GM03348 (cell line): ENCODE measurements around the gene COL28A1.
A peak's percentile ranks its signal among the peaks of the same experiment; 100 is the strongest.
"Not testable (repeated sequence)": the region's sequence is repeated elsewhere in the genome, so short reads cannot be mapped to it uniquely, and the experiment has no call there.

ENCODE experiments used
- DNase-seq: peaks from one replicate; pipeline ENCODE4 v3.0.0; 2012; ENCODE audit warnings: low spot score

The COL28A1 gene

DNA sequence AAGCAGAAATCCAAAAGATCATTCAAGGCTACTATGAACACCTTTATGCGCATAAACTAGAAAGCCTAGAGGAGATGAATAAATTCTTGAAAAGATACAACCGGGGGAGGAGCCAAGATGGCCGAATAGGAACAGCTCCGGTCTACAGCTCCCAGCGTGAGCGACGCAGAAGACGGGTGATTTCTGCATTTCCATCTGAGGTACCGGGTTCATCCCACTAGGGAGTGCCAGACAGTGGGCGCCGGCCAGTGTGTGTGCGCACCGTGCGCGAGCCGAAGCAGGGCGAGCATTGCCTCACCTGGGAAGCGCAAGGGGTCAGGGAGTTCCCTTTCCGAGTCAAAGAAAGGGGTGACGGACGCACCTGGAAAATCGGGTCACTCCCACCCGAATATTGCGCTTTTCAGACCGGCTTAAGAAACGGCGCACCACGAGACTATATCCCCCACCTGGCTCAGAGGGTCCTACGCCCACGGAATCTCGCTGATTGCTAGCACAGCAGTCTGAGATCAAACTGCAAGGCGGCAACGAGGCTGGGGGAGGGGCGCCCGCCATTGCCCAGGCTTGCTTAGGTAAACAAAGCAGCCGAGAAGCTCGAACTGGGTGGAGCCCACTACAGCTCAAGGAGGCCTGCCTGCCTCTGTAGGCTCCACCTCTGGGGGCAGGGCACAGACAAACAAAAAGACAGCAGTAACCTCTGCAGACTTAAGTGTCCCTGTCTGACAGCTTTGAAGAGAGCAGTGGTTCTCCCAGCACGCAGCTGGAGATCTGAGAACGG, 70.5 kb downstream of the COL28A1 start:
- DNase-seq = not testable (repeated sequence)

DNA sequence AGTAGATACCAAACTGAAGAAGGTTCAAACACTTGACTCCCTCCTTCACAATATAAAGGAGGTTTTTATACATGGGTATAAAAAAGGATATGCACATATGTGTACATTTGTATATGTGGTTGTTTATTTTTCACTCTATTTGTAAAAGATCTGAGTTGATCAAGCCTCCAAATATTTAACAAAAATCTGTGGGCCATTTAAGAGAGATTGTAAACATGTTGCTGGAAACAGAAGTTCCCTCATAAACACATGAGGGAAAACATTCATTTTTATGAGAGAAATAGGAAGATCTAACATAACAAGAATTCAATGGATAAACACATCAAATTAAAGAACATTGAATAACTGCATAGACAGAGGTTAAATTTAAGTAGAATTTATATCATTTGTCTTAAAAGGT, 81.7 kb downstream of the COL28A1 start:
- DNase-seq = no peak

DNA sequence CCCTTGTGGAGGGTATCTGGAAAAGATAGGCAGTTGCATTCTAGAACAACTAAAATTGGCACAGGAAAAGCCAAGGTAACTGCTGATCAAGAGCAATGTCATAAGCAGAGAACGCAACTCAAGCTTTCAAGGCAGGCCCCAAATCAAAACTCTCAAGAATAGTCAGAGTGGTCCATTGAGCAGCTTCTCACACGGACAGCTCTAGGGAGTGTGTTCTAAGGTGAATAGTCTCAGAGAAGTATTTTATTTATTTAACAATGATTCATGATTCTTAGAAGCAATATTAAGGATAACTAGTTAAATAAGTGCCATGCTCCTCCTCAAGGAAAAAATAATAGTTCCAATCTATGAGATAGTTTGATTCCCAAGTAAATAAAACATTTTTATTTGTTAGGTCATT, 83.0 kb downstream of the COL28A1 start:
- no peak for DNase-seq

DNA sequence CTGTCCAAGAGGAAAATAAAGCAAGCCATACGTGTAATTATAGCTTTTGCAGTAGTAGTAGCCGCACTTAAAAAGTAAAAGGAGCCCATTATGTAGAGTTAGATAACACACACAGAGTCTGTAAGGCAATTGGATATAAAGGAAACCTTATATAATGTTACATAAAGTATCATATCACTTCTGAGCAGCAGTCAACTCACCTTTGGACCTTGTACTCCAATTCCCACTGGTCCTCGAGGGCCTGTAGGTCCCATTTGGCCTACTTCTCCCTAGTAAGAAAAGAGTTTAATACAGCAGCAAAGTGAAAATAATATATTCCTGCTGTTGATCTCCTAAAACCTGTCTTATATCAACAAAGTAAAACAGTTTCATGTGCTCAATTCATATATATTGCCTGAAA, 83.6 kb downstream of the COL28A1 start:
- no peak for DNase-seq

DNA sequence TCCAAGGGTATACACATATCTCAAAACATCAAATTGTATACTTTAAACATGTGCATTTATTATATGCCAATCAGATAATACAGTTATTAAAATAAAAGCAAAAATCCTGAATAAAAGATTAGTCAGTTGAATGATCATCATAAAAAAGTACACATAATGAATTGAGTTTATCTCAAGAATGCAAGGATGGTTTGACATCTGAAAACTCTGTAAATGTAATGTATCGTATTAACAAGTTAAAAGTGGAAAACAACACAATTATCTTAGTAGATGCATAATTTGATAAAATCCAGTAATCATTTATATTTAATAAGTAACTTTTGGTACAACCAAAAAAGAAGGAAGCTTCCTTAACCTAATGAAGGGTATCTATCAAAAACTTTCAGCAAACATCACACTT, 86.6 kb downstream of the COL28A1 start:
- no peak for DNase-seq

DNA sequence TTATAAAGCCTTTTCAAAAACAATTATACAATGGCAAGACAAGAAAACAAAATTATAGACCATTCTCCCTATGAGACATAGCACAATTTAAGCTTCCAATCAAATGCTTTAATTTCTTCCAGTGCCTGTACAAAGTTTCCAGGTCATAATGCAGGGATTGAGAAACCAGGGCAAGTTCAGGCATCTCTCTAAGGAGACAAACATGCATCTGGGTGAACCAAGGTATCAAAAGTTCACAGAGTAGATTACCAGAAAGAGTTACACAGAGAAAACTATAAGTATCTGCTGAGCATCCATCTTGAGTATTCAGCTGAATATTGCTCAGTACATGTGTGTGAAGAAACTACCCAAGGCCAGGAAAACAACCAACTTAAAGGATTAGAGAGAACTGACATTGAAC, 89.1 kb downstream of the COL28A1 start:
- no peak for DNase-seq

DNA sequence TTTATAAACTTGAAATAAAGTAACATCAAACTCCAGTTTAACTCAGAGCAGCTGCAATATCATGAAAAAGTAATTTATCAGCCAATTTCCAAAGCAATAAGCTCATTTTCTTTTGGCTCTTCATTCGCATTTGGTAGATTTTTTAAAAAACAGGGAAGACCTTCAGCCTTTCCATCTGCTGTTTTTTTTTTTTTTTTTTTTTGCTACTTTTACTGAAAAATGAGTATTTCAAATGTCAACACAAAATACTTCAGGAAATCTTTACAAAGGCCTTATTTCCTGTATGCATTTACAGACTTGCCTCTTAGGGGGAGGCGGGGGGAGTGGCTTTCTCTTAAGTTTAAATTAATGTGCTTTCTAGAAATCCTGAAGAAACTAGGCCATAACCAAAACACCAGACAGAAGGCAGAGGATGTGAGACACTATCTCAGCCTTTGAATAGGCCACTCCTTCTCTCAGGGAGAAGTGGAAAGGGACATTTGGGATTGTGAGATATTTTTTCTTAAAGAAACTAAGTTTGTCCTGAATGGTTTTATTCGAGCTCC, 91.8 kb downstream of the COL28A1 start:
- DNase-seq = no peak

DNA sequence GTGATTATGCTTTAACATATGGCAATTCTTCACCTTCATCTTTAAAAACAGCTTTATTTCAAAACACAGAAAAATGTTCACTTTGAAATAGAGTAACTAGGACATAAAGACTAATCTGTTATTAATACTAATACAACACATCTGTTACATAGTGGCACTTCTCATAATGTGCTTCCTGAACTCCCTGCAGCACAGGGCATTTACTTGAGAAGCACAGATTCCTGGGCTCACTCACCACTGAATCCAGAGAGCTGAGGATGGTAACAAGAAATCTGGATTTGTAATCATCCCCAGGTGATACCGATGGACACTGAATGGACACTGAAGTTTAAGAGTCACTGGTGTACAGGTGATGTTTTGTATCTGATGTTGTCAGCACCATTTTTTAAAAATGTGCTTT, 96.1 kb downstream of the COL28A1 start:
- DNase-seq = no peak

DNA sequence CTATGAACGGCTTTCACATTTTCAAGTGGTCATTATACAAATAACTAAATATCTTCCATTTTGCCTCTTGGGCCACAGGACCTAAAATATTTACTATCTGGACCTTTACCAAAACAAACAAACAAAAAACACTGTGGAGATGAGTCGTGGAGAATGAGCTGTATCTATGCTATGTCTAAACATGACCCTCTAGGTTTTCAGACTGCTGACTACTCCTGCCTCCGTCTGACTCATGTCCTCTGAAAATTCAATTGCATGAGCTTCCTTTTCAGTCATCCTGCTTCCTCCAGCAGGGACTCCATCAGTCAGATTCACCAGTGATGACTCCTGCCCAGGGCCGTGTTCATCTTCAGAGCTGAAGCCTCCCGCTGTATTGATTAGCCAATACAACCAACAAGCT, 96.8 kb downstream of the COL28A1 start:
- DNase-seq = peak; percentile 87

DNA sequence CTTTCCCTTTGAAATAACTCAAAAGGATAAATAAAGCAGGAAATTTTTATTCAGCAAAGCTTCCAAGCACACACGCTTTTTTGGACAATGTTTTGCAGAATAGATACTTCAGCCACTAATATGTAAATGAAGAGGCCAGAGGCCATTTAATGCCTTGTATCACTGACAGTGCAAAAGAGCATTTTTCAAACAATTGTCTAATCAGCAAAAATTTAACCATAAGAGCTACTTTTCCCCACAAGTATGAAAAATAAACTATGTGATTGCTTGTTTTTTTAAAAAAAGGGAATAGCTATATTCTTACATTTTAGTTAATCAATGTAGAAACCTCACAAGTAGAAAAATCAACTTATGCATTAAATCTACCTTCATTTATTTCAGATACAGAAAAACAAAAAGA, 99.7 kb downstream of the COL28A1 start:
- DNase-seq = no peak

DNA sequence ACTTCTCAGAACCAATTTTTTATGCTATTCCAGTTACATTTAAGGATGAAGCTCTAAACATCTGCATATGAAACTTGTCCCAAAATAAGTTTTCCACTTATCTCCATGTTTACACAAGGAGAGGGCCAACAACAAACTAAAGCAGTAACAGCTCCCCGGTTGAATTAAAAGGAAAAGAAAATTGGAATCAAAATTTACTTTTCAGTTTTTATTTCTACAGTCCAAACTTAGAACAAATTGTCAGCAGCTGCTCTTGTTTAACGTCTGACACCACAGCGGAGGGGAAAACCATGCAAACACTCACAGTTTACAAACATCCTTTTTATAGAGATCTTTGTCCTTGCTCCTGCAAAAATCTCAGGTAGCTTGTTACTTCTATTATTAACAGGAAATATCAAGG, 101.3 kb downstream of the COL28A1 start:
- DNase-seq = no peak

DNA sequence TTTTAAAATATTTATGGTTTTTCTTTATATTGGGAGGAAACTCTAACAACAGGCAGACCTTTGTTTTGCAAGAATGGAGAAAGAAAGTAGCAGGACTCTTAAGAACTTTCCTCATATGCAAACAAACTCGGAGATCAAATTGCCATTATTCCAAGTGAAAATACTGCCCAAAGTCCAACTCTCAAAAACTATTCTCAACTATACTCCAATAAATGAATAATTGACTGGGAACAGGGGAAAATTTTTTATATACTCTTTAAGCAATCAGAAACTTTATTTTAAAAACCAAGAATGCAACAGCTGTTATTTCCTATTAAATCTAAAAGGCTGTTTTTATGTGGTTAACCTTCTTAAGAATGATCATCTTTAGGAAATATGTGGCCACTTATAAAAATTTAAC, 101.9 kb downstream of the COL28A1 start:
- peak; percentile 11 for DNase-seq

DNA sequence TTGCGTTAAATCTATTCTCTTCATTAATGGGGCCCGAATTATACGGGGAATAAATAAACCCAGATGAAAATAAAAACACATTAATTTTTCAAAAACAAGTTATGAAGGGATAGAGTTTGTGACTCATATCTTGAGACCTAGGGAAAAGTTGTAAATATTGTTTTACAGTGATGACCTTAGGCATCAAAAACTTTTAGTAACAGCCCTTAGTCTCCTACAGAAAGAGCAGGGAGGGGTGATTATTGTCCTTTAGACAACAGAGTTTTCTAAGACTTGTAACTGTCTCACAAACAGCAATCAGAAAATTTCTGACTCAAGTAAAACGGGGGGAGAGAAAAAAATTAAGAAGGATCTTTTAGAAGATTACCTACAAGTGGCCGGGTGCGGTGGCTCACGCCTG, 102.7 kb downstream of the COL28A1 start:
- no peak for DNase-seq

DNA sequence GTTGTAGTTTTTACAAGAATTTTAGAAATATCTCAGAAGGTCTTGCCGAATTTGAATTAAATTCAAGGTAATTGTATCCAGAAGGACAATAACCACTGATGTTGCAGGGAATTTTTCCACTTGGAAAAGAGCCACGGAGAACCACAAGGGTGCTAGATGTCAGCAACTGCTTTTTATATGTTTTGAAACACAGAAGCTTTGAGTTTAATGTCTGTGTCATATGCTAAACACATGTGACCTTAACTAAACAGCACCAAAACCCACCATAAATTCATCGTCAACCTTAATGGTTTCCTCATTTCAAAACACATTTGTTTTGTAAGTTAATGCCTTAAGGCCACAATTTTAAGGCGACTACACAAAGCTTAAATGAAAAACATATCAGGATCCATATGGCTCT, 106.9 kb downstream of the COL28A1 start:
- DNase-seq = peak; percentile 42

DNA sequence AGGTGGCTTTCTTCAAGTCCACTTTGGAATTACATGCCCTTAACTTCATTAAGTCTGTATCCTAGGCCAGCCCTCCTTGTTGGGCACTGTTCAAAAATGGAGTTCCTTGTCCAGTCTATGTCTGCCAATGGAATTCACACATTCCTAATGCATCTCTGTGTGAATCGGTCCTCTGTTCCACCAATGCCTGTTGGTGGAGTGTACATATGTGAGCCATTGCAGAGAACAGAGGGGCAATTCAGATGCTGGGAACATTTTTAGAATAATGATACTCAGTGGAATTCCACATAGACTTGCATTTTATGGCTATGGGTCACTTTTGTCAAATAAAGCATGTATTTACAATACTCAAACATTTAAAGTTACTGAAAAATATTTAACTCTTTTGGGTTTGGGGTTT, 108.3 kb downstream of the COL28A1 start:
- DNase-seq = no peak

DNA sequence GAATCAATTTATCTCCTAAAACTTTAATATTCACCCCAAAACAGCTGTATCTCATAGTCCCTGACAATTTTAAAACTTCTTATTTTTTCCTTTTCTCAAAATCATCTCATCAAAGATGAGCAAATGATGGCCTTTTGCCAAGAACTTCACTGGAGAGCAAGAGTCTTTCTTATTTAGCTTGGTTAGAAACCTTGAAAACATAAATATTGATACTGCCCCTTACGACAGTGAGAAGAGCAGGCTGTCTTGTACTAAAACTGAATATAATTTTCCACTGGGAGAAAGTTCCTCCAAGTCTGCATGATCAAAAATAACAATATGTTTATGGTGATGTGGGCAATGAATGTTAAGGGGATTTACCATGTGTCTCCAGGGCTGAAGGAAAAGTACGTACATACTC, 109.0 kb downstream of the COL28A1 start:
- DNase-seq = no peak

DNA sequence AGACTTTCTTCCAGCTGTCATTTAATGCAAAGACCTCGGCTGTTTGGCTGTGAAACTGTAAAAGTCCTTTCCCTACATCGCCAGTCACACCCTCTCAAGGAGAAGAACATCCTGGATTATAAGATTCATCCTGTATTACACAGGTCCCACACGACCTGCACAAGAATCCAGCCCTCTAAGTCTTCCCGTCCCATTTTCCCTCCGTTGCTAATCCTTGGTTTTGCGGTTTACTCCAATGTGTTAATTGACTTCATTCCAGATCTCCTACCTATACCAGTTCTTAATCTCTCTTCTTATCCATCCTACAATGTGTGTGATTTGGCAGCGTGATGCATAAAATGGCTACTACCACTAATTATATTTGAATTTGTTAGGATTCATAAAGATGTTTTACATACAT, 110.4 kb downstream of the COL28A1 start:
- DNase-seq = no peak

DNA sequence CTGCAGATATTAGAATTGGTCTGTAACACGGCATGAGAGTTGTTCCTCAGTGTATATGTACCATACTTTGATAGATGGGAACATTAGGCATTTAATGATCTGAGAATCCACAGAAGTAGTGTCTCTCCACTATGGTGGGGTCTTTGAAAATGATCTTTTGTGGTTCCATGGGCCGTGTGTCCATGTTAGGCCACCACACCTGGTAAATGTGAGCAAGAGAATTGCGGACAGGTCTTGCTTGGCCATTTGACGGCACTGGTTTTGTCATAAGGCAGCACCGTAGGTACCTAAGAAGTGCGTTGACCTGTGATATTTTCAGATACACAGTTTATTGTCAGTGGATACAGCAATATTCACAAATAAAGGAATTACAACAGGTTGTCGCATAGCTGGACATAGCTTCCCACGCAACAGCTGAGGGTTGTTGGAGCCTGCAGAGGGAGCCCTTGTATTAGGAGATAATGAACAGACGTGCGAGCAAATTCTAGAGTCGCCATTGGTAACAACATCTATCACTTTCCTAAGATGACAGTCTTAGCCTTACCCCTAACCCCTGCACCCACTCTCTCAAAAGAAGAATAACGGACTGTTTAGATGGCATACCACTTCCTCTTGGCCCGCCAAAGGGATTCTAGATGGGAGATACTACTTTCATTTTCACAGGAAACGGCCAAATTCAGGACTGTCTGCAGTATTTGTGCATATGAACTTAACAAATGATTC, 111.4 kb downstream of the COL28A1 start:
- DNase-seq = peak; percentile 69

DNA sequence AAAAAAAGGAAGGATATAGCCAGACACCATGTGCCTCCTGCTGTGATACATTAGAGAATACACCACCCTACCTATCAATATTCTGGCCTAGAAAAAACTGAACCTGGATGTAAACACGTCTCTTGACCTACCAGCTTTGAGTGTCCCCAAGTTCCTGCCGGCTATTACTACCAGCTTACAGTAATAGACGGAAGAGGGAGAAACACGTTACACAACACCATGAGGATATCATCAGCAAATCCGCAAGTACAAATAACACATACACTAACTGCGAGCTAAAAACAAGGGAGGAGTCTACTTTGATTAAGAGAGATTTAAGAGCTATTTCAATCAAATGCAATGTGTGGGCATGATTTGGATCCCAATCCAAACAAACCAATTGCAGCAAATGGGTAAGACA, 113.0 kb downstream of the COL28A1 start:
- no peak for DNase-seq

DNA sequence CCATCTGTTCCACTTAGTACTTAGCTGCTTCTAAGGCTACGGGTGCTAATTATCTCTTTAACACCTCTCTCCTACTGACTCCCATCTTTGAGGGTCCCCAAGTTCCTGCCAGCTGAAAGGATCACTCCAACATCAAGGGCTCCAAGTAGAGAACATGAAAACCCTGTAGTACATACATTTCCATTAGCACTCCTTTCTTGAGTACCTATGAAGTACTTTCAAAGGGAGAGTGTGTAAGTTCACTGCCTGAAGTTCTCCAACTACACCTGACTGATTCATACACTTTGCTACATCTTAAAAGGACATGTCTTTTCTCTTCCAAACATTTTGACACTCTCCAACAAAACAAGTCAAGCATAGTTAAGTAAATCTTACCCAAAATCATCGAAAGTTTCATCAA, 113.8 kb downstream of the COL28A1 start:
- DNase-seq = no peak

DNA sequence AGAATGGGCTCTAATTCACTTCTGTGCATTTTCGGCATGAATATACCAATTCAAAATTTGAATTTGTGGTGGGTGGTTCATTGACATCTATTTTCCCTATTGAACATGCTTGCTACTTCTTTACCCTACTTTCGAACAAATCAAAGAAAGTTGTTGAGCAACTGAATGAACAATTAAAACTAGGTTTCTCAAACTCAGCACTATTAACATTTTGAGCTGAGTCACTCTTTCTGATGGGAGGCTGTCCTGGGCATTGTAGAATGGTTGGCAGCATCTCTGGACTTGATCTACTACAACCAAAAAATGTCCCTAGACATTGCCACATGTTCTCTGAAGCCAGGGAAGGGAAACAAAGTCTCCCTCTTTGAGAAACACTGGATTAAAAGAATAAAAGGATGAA, 116.7 kb downstream of the COL28A1 start:
- DNase-seq = no peak

DNA sequence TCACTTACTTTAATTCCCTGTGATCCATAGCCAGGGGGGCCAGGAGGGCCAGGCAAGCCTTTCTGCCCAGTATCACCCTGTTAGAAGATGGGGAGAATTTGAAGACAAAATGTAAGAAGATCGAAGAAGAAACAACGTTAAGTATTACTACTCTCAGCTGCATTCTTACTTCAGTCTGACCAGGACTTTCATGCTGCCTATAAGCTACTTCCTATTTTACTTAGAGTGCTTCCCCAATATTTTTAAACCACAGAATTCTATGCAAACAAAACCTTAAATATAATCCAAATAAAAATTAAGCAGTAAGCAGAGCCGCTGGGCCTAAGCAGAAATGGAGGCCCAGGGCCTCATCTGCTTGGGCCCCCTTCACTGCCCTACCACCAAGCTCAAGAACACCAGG, 117.8 kb downstream of the COL28A1 start:
- no peak for DNase-seq

DNA sequence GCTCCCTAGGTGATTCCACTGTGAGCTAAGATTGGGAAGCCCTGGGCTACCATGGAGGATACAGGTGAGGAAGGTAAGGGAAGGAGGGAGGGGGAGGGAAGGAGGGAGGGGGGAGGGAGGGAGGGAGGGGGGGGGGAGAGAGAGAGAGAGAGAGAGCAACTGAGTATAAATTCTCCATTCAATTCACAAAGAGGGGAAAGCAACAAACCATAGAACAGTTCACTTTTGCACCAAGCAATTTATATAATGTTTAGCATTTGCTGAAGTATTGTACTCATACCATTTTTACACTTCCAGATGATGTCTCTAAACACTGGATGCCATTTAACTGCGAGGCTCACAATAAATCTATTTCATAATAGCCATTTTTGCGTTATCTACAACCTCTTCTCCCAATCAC, 118.3 kb downstream of the COL28A1 start:
- DNase-seq = no peak
